ENCODE results near the gene DHRS2.

The DHRS2 gene

DNA sequence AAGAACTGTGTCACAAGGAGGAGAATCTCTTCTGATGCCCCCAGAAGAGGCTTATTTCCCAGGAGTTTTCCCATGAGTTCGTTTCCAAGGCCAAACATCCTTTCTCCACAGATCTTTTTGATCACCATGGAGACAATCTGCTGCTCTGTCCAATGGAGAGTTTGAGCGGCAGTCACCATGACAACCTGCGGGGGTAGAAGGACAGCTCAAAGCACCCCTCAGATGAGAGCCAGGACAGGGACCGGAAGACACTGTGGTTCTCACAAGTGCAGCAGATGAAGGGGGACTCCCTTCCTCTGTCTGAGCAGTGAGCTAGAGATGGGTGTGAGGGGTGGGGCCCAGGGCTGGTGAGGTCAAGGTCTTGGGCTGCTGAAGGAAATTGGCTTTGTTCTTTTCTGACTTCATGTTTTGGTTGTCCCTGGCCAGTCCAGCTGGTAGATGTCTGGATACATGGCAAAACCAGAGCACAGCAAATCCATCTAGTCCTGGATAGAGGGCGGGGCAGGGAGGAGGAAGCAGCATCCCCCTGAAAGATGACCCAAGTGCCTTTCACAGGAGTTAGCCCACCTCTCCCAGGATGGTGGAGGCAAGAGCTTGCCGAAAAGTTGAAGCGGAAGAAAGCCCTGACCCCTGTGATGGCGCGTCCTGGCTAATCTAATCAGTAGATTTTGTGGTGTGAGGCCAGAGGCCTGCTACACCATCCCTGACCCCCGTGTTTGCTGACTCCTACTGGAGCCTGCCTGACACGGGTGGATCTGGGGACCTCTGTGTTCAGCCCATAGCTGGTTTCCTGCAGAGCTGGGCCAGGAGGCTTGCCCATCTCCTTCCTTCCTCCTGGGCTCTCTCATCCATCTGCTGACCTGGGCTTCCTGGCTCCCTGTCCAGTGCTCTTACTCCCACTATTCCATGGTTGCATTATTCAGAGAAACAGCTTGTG lies 24.4 kb downstream of the DHRS2 start:
- WGBS (ENCODE audit: insufficient coverage): 86% methylated on average over 11 of the region's 11 CpGs
- ChIA-PET CTCF (interaction anchor here (0.8 to 1.7 kb wide), 2 partner anchors 29 to 250 kb away, joined by 4 to 7 read pairs; no protein-coding TSS in a partner anchor), POLR2A (interaction anchor here (0.6 kb wide), 1 partner anchor 44 kb away, joined by 3 read pairs; no protein-coding TSS in a partner anchor)
- H3K27ac ChIP-seq (ENCODE audit: insufficient read depth in 1 of 2, low read depth in 1 of 2, low read length in 2 of 2, poor library complexity in 1 of 2, severe bottlenecking in 2 of 2): no peak overlapping the region
- no peak overlapping the region for H3K4me3 ChIP-seq (ENCODE audit: control insufficient read depth in 1 of 7, extremely low read depth in 1 of 7, insufficient read depth in 4 of 7, low read depth in 2 of 7, low read length in 6 of 7)
- DNase-seq: no peak
- no peaks in the 10 kb centered on the region for H3K9me3 ChIP-seq (ENCODE audit: control extremely low read depth in 1 of 5, control insufficient read depth in 4 of 5, insufficient read depth in 2 of 5, low read depth in 1 of 5, low read length in 4 of 5)
- peaks cover 0 to 3% (median 0%) of the 10 kb centered on the region in 5 experiments for H3K27me3 ChIP-seq (replicated peaks in 2 of 5; ENCODE audit: control insufficient read depth in 4 of 5, insufficient read depth in 5 of 5, low read length in 4 of 5)
- no peaks in the 10 kb centered on the region for H3K4me1 ChIP-seq (ENCODE audit: control extremely low read depth in 1 of 4, control insufficient read depth in 4 of 4, insufficient read depth in 4 of 4, low read length in 3 of 4)
- H3K36me3 ChIP-seq (ENCODE audit: control insufficient read depth in 4 of 4, insufficient read depth in 4 of 4, low read length in 3 of 4): no peaks in the 10 kb centered on the region

DNA sequence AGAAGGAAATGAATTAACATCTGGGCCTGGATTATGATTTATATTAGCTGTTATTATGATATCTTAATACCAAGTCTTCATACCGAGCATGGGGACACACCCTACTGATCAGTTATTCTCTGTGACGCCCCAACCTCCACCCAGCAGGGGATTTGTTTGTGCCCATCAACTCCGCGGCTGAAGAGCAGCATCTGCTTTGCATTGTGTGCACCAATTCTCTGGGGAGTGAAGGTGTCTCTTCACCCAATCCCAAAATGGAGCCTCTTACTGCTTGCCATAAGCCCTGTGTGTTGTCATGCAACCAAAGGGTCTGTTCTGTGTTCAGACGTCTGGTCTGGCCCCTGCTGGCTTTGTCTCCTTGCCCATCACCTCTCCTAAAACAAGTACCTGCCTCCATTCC lies 25.4 kb downstream of the DHRS2 start:
- Histone ChIP-seq H3K9me3 (ENCODE audit: control extremely low read depth in 1 of 5, control insufficient read depth in 4 of 5, insufficient read depth in 2 of 5, low read depth in 1 of 5, low read length in 4 of 5) (no peaks in the 10 kb centered on the region), H3K36me3 (ENCODE audit: control insufficient read depth in 4 of 4, insufficient read depth in 4 of 4, low read length in 3 of 4) (no peaks in the 10 kb centered on the region), H3K4me3 (ENCODE audit: control insufficient read depth in 1 of 7, extremely low read depth in 1 of 7, insufficient read depth in 4 of 7, low read depth in 2 of 7, low read length in 6 of 7) (no peak overlapping the region), H3K27me3 (replicated peaks in 2 of 5; ENCODE audit: control insufficient read depth in 4 of 5, insufficient read depth in 5 of 5, low read length in 4 of 5) (peaks cover 0 to 3% (median 0%) of the 10 kb centered on the region in 5 experiments), H3K27ac (ENCODE audit: insufficient read depth in 1 of 2, low read depth in 1 of 2, low read length in 2 of 2, poor library complexity in 1 of 2, severe bottlenecking in 2 of 2) (no peak overlapping the region), H3K4me1 (ENCODE audit: control extremely low read depth in 1 of 4, control insufficient read depth in 4 of 4, insufficient read depth in 4 of 4, low read length in 3 of 4) (no peaks in the 10 kb centered on the region)
- CTCF ChIA-PET: no interaction called here
- POLR2A ChIA-PET: no interaction called here
- DNase-seq: no peak
- WGBS (ENCODE audit: insufficient coverage): 100% methylated on average over 1 of the region's 5 CpGs

DNA sequence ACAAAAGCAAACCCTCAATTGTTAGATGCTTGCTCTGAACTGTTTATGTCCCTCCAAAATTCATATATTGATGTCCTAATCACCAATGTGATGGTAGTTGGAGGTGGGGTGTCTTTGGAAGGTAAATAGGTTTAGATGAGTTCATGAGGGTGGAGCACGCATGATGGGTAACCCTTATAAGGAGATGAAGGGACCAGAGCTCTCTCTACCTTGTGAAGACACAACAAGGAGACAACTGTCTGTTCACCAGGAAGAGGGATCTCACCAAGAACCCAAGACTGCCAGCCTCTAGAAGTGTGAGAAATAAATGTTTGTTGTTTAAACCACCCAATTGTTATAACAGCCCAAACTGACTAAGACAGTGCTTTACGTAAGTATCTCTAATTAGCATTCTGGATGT lies 27.0 kb downstream of the DHRS2 start:
- H3K4me3 ChIP-seq (ENCODE audit: control insufficient read depth in 1 of 7, extremely low read depth in 1 of 7, insufficient read depth in 4 of 7, low read depth in 2 of 7, low read length in 6 of 7): no peak overlapping the region
- ChIA-PET CTCF (interaction anchor here (6.1 kb wide), 1 partner anchor 247 kb away, joined by 56 read pairs; no protein-coding TSS in a partner anchor), POLR2A (no interaction called here)
- no peaks in the 10 kb centered on the region for H3K4me1 ChIP-seq (ENCODE audit: control extremely low read depth in 1 of 4, control insufficient read depth in 4 of 4, insufficient read depth in 4 of 4, low read length in 3 of 4)
- H3K27ac ChIP-seq (ENCODE audit: insufficient read depth in 1 of 2, low read depth in 1 of 2, low read length in 2 of 2, poor library complexity in 1 of 2, severe bottlenecking in 2 of 2): no peak overlapping the region
- no peaks in the 10 kb centered on the region for H3K36me3 ChIP-seq (ENCODE audit: control insufficient read depth in 4 of 4, insufficient read depth in 4 of 4, low read length in 3 of 4)
- 100% methylated on average over 2 of the region's 2 CpGs for WGBS (ENCODE audit: insufficient coverage)
- no peak for DNase-seq
- H3K9me3 ChIP-seq (ENCODE audit: control extremely low read depth in 1 of 5, control insufficient read depth in 4 of 5, insufficient read depth in 2 of 5, low read depth in 1 of 5, low read length in 4 of 5): no peaks in the 10 kb centered on the region
- peaks cover 0 to 4% (median 0%) of the 10 kb centered on the region in 5 experiments for H3K27me3 ChIP-seq (replicated peaks in 2 of 5; ENCODE audit: control insufficient read depth in 4 of 5, insufficient read depth in 5 of 5, low read length in 4 of 5)

DNA sequence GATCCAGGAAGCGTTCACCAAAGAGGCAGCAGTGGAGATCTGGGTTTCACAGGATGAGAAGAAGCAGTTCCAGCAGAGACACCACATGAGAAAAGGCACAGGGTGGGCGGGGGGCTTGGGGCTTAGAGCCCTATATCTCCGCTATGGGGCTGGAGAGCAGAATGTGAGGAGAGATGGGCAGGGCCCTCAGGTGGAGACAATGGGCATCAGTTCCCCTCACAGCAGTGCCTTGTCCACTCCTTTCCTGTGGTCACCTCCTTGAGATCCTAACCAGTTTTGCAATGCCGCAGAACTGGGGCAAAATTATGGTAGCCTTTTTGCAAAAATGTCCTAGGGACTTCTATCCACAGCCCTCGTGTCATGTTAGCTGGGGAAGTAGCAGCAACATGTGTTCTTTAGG lies 27.5 kb downstream of the DHRS2 start:
- WGBS (ENCODE audit: insufficient coverage): 78% methylated on average over 5 of the region's 5 CpGs
- H3K36me3 ChIP-seq (ENCODE audit: control insufficient read depth in 4 of 4, insufficient read depth in 4 of 4, low read length in 3 of 4): no peaks in the 10 kb centered on the region
- DNase-seq: no peak
- CTCF ChIA-PET: interaction anchor here (1.0 to 6.1 kb wide), 2 partner anchors 18 to 247 kb away, joined by 3 to 56 read pairs; no protein-coding TSS in a partner anchor
- no peak overlapping the region for H3K4me3 ChIP-seq (ENCODE audit: control insufficient read depth in 1 of 7, extremely low read depth in 1 of 7, insufficient read depth in 4 of 7, low read depth in 2 of 7, low read length in 6 of 7)
- POLR2A ChIA-PET: no interaction called here
- peaks cover 0 to 4% (median 0%) of the 10 kb centered on the region in 5 experiments for H3K27me3 ChIP-seq (replicated peaks in 2 of 5; ENCODE audit: control insufficient read depth in 4 of 5, insufficient read depth in 5 of 5, low read length in 4 of 5)
- no peaks in the 10 kb centered on the region for H3K4me1 ChIP-seq (ENCODE audit: control extremely low read depth in 1 of 4, control insufficient read depth in 4 of 4, insufficient read depth in 4 of 4, low read length in 3 of 4)
- no peaks in the 10 kb centered on the region for H3K9me3 ChIP-seq (ENCODE audit: control extremely low read depth in 1 of 5, control insufficient read depth in 4 of 5, insufficient read depth in 2 of 5, low read depth in 1 of 5, low read length in 4 of 5)
- H3K27ac ChIP-seq (ENCODE audit: insufficient read depth in 1 of 2, low read depth in 1 of 2, low read length in 2 of 2, poor library complexity in 1 of 2, severe bottlenecking in 2 of 2): no peak overlapping the region

DNA sequence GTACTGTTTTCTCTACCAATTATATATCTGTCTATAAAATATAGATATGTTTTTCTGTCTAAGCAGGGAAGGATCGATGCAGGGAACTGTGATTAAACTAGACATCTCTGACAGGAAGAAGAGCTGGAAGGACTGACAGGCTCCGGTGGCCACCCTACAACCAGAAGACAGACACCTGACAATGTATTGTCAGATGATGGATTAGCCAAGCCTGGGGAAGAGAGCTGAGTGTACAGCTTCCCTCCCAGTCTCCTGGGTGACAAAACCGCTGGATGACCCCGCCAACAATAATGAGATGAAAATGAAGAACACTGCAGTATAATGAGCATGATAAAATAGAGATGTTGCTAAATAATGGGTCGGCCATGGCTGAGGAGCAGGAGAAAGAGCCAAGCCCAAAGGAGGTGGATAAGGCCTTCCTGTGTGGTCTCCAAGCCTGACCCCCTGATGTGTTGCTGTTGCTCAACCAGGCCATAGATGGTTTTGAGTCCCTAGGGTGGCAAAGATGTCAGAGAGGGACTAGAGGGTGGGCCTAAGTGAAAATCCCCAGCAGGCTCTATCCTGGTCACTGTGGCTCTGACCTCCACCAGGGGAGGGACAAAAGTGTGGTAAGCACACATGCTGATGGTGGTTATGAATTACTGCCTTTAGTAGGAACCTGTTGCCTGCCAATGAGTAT lies 28.2 kb downstream of the DHRS2 start:
- no peak overlapping the region for H3K27ac ChIP-seq (ENCODE audit: insufficient read depth in 1 of 2, low read depth in 1 of 2, low read length in 2 of 2, poor library complexity in 1 of 2, severe bottlenecking in 2 of 2)
- no peak overlapping the region for H3K4me3 ChIP-seq (ENCODE audit: control insufficient read depth in 1 of 7, extremely low read depth in 1 of 7, insufficient read depth in 4 of 7, low read depth in 2 of 7, low read length in 6 of 7)
- WGBS (ENCODE audit: insufficient coverage): 91% methylated on average over 5 of the region's 5 CpGs
- ChIA-PET POLR2A (no interaction called here), CTCF (interaction anchor here (1.0 to 6.1 kb wide), 2 partner anchors 18 to 246 kb away, joined by 3 to 56 read pairs; no protein-coding TSS in a partner anchor)
- peaks cover 0 to 4% (median 0%) of the 10 kb centered on the region in 5 experiments for H3K27me3 ChIP-seq (replicated peaks in 2 of 5; ENCODE audit: control insufficient read depth in 4 of 5, insufficient read depth in 5 of 5, low read length in 4 of 5)
- H3K36me3 ChIP-seq (ENCODE audit: control insufficient read depth in 4 of 4, insufficient read depth in 4 of 4, low read length in 3 of 4): no peaks in the 10 kb centered on the region
- H3K9me3 ChIP-seq (ENCODE audit: control extremely low read depth in 1 of 5, control insufficient read depth in 4 of 5, insufficient read depth in 2 of 5, low read depth in 1 of 5, low read length in 4 of 5): no peaks in the 10 kb centered on the region
- no peaks in the 10 kb centered on the region for H3K4me1 ChIP-seq (ENCODE audit: control extremely low read depth in 1 of 4, control insufficient read depth in 4 of 4, insufficient read depth in 4 of 4, low read length in 3 of 4)
- DNase-seq: no peak

DNA sequence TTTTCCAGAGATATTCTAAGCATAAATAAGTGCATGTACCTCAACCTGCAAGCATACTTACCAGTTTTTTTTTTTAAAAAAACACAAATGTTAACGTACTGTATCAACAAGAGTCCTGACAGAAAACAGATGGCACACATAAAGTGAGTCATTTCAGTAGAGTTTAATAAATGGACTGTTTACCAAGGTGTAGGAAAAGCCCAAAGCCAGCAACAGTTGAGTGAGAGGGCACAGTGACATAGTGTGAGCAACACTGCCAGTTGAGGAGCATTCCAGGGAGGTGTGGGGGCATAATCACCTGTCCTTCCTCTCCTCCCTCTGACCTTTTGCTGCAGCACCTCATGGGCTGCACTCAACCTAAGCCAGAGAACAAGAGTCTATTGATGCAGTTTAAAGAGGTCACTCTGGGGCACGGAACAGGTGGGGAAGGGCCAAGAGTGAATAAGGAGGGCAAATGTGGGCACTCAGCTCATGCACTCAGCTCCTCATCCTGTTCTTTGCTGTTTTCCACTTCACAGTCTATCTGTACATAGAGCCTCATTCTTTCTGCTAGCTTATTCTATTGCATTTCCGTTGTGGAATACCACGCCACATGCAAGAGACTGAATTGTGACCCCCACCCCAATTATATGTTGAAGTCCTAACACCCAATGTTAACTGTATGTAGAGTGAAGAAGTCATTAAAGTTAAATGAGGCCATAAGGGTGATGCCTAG lies 29.3 kb downstream of the DHRS2 start:
- Histone ChIP-seq H3K4me1 (ENCODE audit: control extremely low read depth in 1 of 4, control insufficient read depth in 4 of 4, insufficient read depth in 4 of 4, low read length in 3 of 4) (no peaks in the 10 kb centered on the region), H3K27ac (ENCODE audit: insufficient read depth in 1 of 2, low read depth in 1 of 2, low read length in 2 of 2, poor library complexity in 1 of 2, severe bottlenecking in 2 of 2) (no peak overlapping the region), H3K27me3 (replicated peaks in 2 of 5; ENCODE audit: control insufficient read depth in 4 of 5, insufficient read depth in 5 of 5, low read length in 4 of 5) (peaks cover 0 to 4% (median 0%) of the 10 kb centered on the region in 5 experiments), H3K4me3 (ENCODE audit: control insufficient read depth in 1 of 7, extremely low read depth in 1 of 7, insufficient read depth in 4 of 7, low read depth in 2 of 7, low read length in 6 of 7) (no peak overlapping the region), H3K36me3 (ENCODE audit: control insufficient read depth in 4 of 4, insufficient read depth in 4 of 4, low read length in 3 of 4) (no peaks in the 10 kb centered on the region), H3K9me3 (ENCODE audit: control extremely low read depth in 1 of 5, control insufficient read depth in 4 of 5, insufficient read depth in 2 of 5, low read depth in 1 of 5, low read length in 4 of 5) (no peaks in the 10 kb centered on the region)
- ChIA-PET CTCF (interaction anchor here (0.6 to 6.1 kb wide), 17 partner anchors 10 to 268 kb away, joined by 3 to 56 read pairs (median 4); no protein-coding TSS in a partner anchor), POLR2A (no interaction called here)
- WGBS (ENCODE audit: insufficient coverage): 71% methylated on average over 1 of the region's 4 CpGs
- no peak for DNase-seq
